Measurements from ENCODE around the gene C20orf204.

DNA sequence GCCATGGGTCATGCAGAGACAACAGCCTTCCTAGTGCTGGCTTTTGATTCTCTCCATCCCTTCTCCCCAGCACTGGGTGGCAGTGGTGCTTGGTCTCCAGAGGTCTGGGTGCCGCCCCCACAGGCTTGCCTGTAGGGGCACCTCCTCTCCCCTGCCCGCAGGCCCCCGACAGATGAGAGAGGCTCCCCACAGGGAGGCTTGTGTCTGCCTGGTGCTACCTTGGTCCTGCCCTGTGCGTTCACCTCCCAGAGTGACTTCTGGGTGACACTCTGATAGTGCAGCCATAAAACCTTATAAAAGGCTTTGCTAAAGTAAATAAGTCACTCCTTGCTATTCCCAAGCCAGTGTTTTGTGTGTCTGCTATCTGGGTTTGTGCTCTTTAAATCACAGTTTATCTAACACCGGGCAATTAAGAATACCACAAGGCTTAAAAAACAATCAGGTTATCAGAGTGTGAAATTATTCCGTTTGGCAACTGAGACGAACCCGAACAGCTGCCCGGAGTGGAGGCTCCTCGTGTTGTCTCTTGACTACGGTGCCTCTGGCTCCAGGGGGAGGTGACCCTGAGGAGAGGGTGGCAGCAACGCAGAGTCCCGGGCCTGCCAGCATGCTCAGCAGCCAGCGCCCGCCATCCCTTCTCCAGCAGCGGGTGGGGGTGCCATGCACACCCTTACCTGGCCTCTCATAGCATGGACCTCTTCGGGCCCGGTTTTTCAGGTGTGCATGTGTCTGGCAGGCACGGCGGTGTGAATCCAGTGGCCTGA is 5.4 kb upstream of the C20orf204 start:
- TF ChIP-seq CTCF (conservative IDR thresholded peaks at IDR 0.05 in 1 of 2, IDR thresholded peaks at IDR 0.05 in 1 of 2; ENCODE audit: extremely low read depth in 1 of 2, insufficient read depth in 1 of 2, low read depth in 1 of 2, low read length in 2 of 2) (no peak), EZH2 (IDR thresholded peaks at IDR 0.05; ENCODE audit: borderline replicate concordance, low read length) (no peak)
